GM18519 (cell line): Measurements from ENCODE around the gene TULP4.

Source experiments
- ATAC-seq: cut with Tn5 transposase; IDR thresholded peaks from one replicate; pipeline ENCODE4 v1.9.1; 2021; ENCODE audit warnings: mild to moderate bottlenecking, moderate library complexity; ENCODE audit not compliant: unreplicated experiment, low FRiP score

Gene TULP4

GRCh38 chr6:158489441-158489840 is 177.2 kb downstream of the TULP4 start:
- ATAC-seq: no peak

DNA sequence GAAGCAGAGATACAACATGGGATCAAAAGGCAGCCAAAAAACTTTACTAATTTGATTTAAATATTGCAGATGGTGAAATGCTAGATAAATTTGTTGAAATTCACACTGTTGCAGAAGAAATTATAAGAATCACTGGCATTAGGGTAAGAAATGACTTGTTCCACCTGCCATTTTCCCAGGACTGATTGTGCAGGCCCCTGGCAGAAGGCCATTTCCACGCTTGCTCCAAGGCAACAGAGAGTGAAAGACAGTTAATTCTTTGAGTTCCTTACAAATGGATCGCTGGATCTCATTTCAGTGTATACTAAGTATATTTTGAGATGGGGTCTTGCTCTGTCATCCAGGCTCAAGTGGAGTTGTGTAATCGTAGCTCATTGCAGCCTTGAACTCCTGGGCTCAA is 180.6 kb downstream of the TULP4 start:
- ATAC-seq: no peak

- ATAC-seq: no peak
Measured at GRCh38 chr6:158496700-158497099, 184.4 kb downstream of the TULP4 start.

- ATAC-seq: no peak
Measured at GRCh38 chr6:158497620-158498019, 185.4 kb downstream of the TULP4 start.

GRCh38 chr6:158498362-158498761 is 186.1 kb downstream of the TULP4 start:
- ATAC-seq: no peak

DNA sequence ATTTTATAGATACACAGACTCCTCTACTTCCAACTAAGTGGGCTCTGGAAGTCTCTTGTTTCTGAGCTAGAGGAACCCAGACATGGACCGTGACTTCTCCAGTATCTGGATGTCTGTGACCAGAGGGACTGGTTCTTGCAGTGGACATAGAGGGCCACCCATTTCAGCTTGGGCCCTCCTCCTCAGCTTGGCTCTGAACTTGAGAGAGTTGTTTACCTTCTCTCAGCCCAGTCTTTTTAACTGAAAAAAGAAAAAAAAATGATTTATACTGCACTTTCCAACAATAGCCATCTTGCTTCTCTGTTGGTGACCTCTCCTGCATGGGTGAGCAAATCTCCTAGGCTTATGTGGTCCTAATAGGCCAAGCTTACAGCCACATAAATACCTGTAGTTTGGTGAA is 187.3 kb downstream of the TULP4 start:
- ATAC-seq: no peak

DNA sequence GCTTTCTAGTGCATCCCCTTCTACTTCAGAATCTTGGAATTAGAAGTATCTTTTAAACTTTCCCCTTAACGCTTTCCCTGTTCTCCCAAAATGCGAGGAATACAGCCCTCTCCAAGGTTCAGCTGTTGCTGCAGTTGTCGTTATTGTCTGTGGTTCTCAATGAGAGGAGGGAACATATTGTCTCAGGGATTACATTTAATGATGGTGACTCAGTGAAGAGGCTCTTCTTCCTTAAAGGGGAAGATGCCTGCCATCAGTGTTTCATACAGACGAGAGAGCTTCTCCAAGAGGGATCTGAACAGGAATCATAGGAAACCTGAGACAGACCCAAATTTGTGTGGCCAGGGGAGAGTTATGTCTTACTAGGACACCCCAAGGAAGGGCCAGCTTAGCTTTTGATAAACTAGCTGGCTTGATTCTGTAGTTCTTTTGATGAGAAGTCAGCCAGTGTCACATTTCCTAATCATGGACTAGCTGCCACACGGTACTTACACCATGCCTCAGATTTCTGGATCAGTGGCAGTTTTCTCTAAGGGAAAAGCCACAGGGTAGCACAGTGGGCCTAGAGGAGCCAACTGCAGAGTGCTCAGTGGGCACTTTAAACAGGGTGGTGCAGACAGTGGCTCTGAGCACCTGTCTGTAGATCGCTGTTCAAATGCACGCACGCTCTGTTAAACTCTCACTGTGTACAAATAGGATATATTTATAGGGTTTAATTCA is 187.9 kb downstream of the TULP4 start:
- ATAC-seq: no peak

- no peak for ATAC-seq
Measured at GRCh38 chr6:158501360-158502262, 189.3 kb downstream of the TULP4 start.

- ATAC-seq: no peak
Measured at GRCh38 chr6:158502263-158502950, 190.1 kb downstream of the TULP4 start.

- ATAC-seq: no peak
Measured at GRCh38 chr6:158503222-158503621, 191.0 kb downstream of the TULP4 start.

DNA sequence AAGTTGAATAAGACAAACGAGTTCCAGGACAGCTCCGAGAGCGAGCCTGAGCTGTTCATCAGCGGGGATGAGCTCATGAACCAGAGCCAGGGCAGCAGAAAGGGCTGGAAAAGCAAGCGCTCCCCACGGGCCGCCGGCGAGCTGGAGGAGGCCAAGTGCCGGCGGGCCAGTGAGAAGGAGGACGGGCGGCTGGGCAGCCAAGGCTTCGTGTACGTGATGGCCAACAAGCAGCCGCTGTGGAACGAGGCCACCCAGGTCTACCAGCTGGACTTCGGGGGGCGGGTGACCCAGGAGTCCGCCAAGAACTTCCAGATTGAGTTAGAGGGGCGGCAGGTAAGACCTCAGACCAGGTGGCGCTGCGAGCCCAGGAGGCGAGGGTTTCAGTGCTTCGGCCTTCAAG is 191.6 kb downstream of the TULP4 start:
- no peak for ATAC-seq

- no peak for ATAC-seq
Measured at GRCh38 chr6:158505194-158505593, 192.9 kb downstream of the TULP4 start.

DNA sequence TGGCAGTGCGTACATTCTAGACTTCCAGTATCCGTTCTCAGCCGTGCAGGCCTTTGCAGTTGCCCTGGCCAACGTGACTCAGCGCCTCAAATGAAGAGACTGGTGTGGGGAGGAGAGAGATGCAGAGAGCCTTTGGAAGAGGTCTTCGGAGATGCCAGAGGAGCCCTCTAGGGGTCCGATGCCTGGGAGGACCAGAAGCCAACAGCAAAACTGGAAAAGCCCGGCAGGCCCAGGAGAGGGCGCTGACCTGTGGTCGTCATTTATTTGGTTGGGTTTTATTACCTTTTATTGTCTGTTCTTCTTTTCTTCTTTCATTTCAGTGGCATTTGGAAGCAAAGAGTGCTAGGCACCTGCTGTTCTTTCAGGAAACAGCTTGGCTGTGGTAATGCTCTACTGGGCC is 194.3 kb downstream of the TULP4 start:
- no peak for ATAC-seq

- no peak for ATAC-seq
Measured at GRCh38 chr6:158507174-158507573, 194.9 kb downstream of the TULP4 start.

DNA sequence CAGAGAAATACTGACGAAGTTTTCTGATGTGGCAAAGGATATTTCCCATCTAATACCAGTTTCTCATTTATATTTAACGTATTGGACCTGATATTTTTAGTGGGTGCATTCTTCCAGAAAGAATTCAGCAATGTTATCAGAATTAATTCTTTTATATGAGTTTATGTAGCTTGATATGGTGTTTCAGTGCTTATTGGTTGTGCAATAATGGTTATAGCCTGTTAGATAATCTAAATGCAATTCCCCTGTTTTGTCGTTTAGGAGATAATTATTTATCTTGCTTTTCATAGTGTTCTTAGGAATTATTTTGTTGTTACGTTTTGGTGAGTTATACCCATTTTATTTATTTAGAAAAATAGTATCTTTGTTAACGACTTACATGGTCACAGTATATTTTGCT is 196.2 kb downstream of the TULP4 start:
- ATAC-seq: no peak

GRCh38 chr6:158509465-158509864 is 197.2 kb downstream of the TULP4 start:
- ATAC-seq: no peak

- ATAC-seq: no peak
Measured at GRCh38 chr6:158512809-158513208, 200.5 kb downstream of the TULP4 start.

DNA sequence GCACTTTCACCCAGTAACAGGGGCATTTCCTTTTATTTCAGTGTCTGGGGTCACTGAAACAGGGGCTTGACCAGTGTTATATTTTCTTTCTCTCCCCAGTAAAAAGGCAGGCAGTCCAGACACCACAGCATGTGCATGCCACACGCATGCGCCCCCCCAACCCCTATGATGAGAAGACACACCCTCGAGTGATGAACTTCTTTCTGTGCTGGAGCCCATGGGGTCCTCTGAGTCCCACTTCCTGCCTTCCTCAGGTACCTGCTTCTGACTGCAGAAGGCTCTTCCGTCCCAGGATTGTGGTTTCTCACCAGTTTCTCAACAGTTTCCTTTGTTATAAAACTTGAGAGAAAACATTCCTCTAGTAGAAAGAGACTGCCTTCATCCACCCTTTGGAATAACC is 201.9 kb downstream of the TULP4 start:
- no peak for ATAC-seq

GRCh38 chr6:158514991-158515390 is 202.7 kb downstream of the TULP4 start:
- ATAC-seq: no peak

DNA sequence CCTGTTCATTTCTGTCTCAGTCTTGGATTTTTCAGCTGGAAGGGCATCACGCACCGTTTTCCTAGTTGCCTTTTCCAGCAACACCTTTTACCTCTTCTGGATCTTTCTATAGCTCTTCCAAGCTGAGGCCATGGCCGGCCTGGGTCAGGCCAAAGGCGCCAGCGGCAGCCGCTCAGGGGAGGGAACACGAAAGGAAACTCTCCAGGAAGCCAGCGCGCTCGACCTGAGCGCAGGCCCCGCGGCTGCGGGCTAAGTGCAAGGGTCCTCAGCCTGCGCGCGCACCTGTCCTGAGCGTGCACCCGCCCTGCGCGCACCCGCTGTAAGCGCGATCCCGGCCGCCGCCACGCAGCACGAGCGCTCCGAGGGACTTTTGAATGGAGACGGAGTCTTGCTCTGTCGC is 203.8 kb downstream of the TULP4 start:
- no peak for ATAC-seq

- no peak for ATAC-seq
Measured at GRCh38 chr6:158517038-158517437, 204.8 kb downstream of the TULP4 start.
